Psoas muscle (tissue), 8 donors: Measurements from ENCODE around the gene LTBP1. TPM values are rescaled to one million over a fixed set of nuclear protein-coding genes. Genes with fewer than 3 reads are reported as not detected.

ENCODE experiments used
- ATAC-seq, 4 donors: fragments of 200-7000 bp; cut with Tn5 transposase; one replicate each; pipeline ENCODE4 v1.9.1; 2020; ENCODE audit warnings: moderate library complexity in 3 of 4, mild to moderate bottlenecking in 2 of 4
- DNase-seq, 2 donors: peaks; one replicate each; pipeline ENCODE4 v3.0.0-alpha.2; 2020
- H3K27ac ChIP-seq: fragments of 200-600 bp; one replicate; pipeline ENCODE4 v1.8.0; 2022
- H3K27me3 ChIP-seq, 3 donors: fragments of 200-600 bp in 1 of 3; one replicate each; pipeline versions ENCODE4 v1.6.1 to v1.8.0; 2013 to 2022; ENCODE audit warnings: low read length in 2 of 3, mild to moderate bottlenecking in 2 of 3, moderate library complexity in 1 of 3; ENCODE audit not compliant: insufficient read depth in 3 of 3
- H3K36me3 ChIP-seq, 2 donors: fragments of 200-600 bp in 1 of 2; one replicate each; pipeline versions ENCODE4 v1.6.1 to v1.8.0; 2013 to 2022; ENCODE audit warnings: low read depth in 1 of 2, mild to moderate bottlenecking in 1 of 2, moderate library complexity in 1 of 2; ENCODE audit not compliant: insufficient read depth in 1 of 2
- H3K4me1 ChIP-seq: fragments of 200-600 bp; one replicate; pipeline ENCODE4 v1.8.0; 2022
- H3K4me3 ChIP-seq: fragments of 200-600 bp; one replicate; pipeline ENCODE4 v1.8.0; 2022; ENCODE audit warnings: mild to moderate bottlenecking
- H3K9me3 ChIP-seq: fragments of 200-600 bp; one replicate; pipeline ENCODE4 v1.8.0; 2022
- WGBS, 3 donors: extraction: QIAGEN DNeasy Blood & Tissue Kit; methylation state at CpG; one replicate each; pipeline versions ENCODE4 v1.1.6 to v1.1.7; 2013; 5-methylcytosine and 5-hydroxymethylcytosine counted together
- intact Hi-C, 2 donors: fragments of 100-400 bp; cut with DNase I; formaldehyde crosslinking; loops; one replicate each; pipeline versions ENCODE4 v1.11.0 to v1.14.2; 2022
- polyA plus RNA-seq, 3 donors: library from polyadenylated mRNA; stranded (reverse); fragments of 200-250 nt; gene quantifications; one replicate each; pipeline ENCODE4 v1.2.3, GENCODE V29; 2013
- total RNA-seq, 4 donors: library from RNA; stranded (reverse); fragmentation: NEBNext Ultra II Directional in 2 of 4; extraction: Animal tissue kit (Norgen Biotek cat#: 25700) in 2 of 4; gene quantifications; one replicate each; pipeline versions ENCODE4 v1.2.1 to v1.2.4, GENCODE V29; 2021 to 2023
- TF ChIP-seq, protein P1 (sequence below): fragments of 200-600 bp; IDR thresholded peaks from one replicate; pipeline ENCODE4 v1.8.0; 2022; ENCODE audit warnings: antibody characterized with exemption
- donor health status: healthy with polysubstance abuse.
- donor health status: DM: no; HTN: no; CAD: no; lungs with moderate emphysema.
- donor health status: Bipolar disorder and iron deficiency.
- donor health status: healthy.
- donor health status: DM: yes; HTN: yes; CAD: no.
- donor health status: DM: no; HTN: no; CAD: no.
- donor health status: DM: no; HTN: no; CAD: no.
- donor health status: DM: yes; HTN: yes; CAD: no.

LTBP1 gene
- total and polyA plus RNA-seq, 7 donors, result 5.9 to 26.8 (median 9.5) TPM

DNA sequence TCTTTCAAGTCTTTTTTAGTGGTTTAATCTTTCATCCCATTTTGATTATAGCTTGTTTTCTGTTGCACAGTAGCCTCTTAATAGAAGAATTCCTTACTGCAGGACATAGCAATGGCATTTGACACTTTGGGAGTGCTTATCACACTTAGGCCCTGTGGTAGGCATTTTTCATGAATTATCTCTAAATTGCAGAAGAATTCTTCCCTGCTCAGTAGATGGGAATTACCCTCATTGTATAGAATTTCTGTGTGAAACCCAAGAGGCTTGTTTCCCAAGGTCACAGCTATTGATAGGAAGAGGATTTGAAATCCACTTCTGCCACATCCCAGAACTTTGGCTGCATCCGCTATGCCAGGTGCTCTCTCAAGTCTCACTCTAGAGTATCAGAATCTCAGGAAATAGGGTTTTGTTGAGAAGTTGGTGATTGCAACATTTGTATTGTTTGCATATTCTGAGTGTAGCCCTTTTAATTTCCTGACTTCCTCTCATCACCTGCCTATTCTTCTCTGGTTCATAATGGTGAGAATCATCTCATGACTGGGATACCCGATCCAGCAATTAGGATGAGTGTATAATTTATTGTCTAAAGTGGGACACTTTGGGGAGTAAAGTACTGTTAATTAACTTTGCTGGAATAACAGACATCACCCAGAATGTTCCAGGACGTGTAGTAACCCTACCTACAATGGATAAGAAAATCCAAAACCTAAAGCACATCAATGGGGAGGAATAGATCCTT, 274.5 kb downstream of the LTBP1 start:
- Histone ChIP-seq H3K9me3 (no peaks in the 10 kb centered on the region), H3K4me3 (no peak overlapping the region), H3K27ac (no peak overlapping the region), H3K27me3 (no peaks in the 10 kb centered on the region), H3K36me3 (peaks cover 0 to 14% of the 10 kb centered on the region in 2 donors), H3K4me1 (peaks cover 17% of the 10 kb centered on the region)
- intact Hi-C loops, result no loop called here
- whole genome bisulfite sequencing, 3 donors, result 84 to 87% (median 86%) methylated on average over 3 of the region's 3 CpGs
- DNase-seq (no peak), ATAC-seq (no peak)
- TF ChIP-seq, protein P1, sequence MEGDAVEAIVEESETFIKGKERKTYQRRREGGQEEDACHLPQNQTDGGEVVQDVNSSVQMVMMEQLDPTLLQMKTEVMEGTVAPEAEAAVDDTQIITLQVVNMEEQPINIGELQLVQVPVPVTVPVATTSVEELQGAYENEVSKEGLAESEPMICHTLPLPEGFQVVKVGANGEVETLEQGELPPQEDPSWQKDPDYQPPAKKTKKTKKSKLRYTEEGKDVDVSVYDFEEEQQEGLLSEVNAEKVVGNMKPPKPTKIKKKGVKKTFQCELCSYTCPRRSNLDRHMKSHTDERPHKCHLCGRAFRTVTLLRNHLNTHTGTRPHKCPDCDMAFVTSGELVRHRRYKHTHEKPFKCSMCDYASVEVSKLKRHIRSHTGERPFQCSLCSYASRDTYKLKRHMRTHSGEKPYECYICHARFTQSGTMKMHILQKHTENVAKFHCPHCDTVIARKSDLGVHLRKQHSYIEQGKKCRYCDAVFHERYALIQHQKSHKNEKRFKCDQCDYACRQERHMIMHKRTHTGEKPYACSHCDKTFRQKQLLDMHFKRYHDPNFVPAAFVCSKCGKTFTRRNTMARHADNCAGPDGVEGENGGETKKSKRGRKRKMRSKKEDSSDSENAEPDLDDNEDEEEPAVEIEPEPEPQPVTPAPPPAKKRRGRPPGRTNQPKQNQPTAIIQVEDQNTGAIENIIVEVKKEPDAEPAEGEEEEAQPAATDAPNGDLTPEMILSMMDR, result no peak

DNA sequence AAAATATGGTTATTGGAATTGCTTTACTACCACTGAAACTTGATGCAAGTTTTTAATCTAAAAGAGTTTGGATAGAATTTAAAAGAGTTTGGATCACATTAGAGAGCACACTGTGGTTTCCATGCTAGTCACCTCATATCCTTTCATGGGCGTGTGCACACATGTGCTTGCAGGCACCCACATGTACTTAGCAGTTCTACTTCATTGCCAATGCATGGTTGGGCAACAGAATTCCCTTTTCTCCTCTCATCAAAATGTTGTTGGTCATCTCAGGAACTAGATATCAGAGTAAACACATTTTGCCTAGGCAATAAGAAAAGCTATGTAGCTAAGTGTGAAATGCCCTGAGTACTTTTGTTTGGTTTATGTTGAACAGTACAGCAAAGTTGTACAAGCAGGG, 275.6 kb downstream of the LTBP1 start:
- DNase-seq (no peak), ATAC-seq (no peak)
- Histone ChIP-seq H3K9me3 (no peaks in the 10 kb centered on the region), H3K4me3 (no peak overlapping the region), H3K27me3 (no peaks in the 10 kb centered on the region), H3K27ac (no peak overlapping the region), H3K36me3 (peaks cover 0 to 14% of the 10 kb centered on the region in 2 donors), H3K4me1 (peaks cover 10% of the 10 kb centered on the region)
- TF ChIP-seq, protein P1, result no peak
- intact Hi-C loops, result no loop called here
- 96 to 97% (median 97%) methylated on average over 1 of the region's 1 CpG for WGBS, 3 donors

DNA sequence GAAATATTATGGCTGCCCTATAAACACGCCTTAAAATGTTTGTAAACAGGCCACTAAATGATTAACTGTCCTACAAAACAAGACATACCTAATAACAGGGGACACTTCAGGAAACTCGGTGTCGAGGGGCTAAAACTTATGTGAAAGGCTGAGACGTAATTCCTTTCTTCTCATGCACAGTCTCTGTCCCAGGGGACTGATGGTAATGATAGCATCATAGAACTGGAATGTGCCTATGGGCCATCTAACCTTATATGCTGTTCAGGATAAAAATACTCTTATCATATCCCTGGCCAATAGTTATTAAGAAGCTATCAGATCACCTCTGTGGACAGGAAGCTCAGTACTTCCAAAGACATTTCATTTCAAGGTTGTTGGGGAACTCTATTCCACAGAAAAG, 277.1 kb downstream of the LTBP1 start:
- Histone ChIP-seq H3K4me3 (no peak overlapping the region), H3K4me1 (peaks cover 6% of the 10 kb centered on the region), H3K9me3 (no peaks in the 10 kb centered on the region), H3K36me3 (peaks cover 0 to 14% of the 10 kb centered on the region in 2 donors), H3K27me3 (no peaks in the 10 kb centered on the region), H3K27ac (no peak overlapping the region)
- intact Hi-C loops, result no loop called here
- TF ChIP-seq, protein P1, result no peak
- 79 to 89% (median 82%) methylated on average over 4 of the region's 4 CpGs for WGBS, 3 donors
- ATAC-seq, result no peak
- no peak for DNase-seq

DNA sequence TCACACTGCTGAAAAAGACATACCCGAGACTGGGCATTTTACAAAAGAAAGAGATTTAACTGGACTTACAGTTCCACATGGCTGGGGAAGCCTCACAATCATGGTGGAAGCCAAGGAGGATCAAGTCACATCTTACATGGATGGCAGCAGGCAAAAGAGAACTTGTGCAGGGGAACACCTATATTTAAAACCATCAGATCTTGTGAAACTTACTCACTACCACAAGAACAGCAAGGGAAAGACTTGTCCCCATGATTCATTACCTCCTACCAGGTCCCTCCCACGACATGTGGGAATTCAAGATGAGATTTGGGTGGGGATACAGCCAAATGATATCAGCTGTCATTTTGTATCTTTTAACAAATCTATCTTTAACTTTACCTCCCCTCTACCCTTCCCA, 278.6 kb downstream of the LTBP1 start:
- H3K4me1 ChIP-seq, result peaks cover under 1% of the 10 kb centered on the region
- intact Hi-C loops, result no loop called here
- no peaks in the 10 kb centered on the region for H3K27me3 ChIP-seq
- no peak overlapping the region for H3K27ac ChIP-seq
- ATAC-seq (no peak), DNase-seq (no peak)
- H3K9me3 ChIP-seq, result no peaks in the 10 kb centered on the region
- TF ChIP-seq, protein P1, result no peak
- 72 to 84% (median 72%) methylated on average over 2 of the region's 2 CpGs for WGBS, 3 donors
- H3K36me3 ChIP-seq, result peaks cover 0 to 14% of the 10 kb centered on the region in 2 donors
- H3K4me3 ChIP-seq, result no peak overlapping the region

DNA sequence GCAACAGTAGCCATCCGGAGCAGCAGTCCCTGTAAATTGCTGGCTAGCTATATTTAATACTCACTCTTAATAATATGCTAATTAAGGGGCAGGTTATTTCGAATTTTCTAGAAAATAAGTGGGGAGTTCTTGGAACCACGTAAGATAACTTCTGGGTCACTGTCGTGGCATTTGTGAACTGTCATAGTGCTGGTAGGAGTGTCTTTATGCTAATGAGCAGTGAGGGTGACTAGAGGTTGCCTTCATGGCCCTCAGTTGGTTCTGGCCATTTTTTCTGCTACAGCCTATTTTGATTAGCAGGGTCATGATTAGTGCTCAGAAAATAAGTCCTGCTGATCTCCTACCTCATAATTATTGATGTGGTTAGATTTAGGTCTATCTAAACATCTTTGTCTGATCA, 279.8 kb downstream of the LTBP1 start:
- TF ChIP-seq, protein P1, result no peak
- intact Hi-C loops, result no loop called here
- Histone ChIP-seq H3K4me1 (no peaks in the 10 kb centered on the region), H3K27me3 (no peaks in the 10 kb centered on the region), H3K9me3 (no peaks in the 10 kb centered on the region), H3K27ac (no peak overlapping the region), H3K4me3 (no peak overlapping the region), H3K36me3 (peaks cover 0 to 12% of the 10 kb centered on the region in 2 donors)
- no peak for ATAC-seq
- WGBS, 3 donors, result 89 to 94% (median 90%) methylated on average over 4 of the region's 4 CpGs
- DNase-seq, result no peak
